HEK293 (cell line): ENCODE data around the gene SF3B4.

Experiments
- CTCF ChIA-PET: fragments of 350-600 bp; formaldehyde crosslinking; extraction: SDS; loops from one replicate; lab custom pipeline; 2021; ENCODE audit warnings: antibody characterized with exemption; lab: Yijun Ruan, JAX
- POLR2A ChIA-PET: fragments of 300-600 bp; formaldehyde crosslinking; extraction: SDS; loops from one replicate; lab custom pipeline; 2020; ENCODE audit warnings: antibody characterized with exemption, inconsistent platforms; lab: Yijun Ruan, JAX
- H3K27ac ChIP-seq: fragments of 200-500 bp; sonication (Bioruptor generic); 2 replicates; pipeline ENCODE4 v1.5.1; 2014; ENCODE audit warnings: low read depth, low read length, control low read depth, inconsistent platforms; ENCODE audit errors: extremely low read depth
- H3K36me3 ChIP-seq, 2 experiments: fragments of 200-500 bp in 1 of 2; sonication (Bioruptor generic) in 1 of 2; 1 replicate in 1 of 2; 2 replicates in 1 of 2; pipeline ENCODE4 v1.5.1; 2014 to 2017; ENCODE audit warnings: inconsistent platforms in 2 of 2, low read length in 2 of 2; ENCODE audit not compliant: control insufficient read depth in 2 of 2, insufficient read depth in 1 of 2
- H3K4me1 ChIP-seq: fragments of 200-500 bp; sonication (Bioruptor generic); 2 replicates; pipeline ENCODE4 v1.5.1; 2014; ENCODE audit warnings: mild to moderate bottlenecking, low read length, inconsistent platforms; ENCODE audit not compliant: control insufficient read depth, insufficient read depth
- H3K4me3 ChIP-seq: 2 replicates; pipeline ENCODE4 v1.5.1; 2011; ENCODE audit warnings: low read depth, mild to moderate bottlenecking, control low read depth, low read length, moderate library complexity
- H3K9me3 ChIP-seq: fragments of 200-500 bp; sonication (Bioruptor generic); 2 replicates; pipeline ENCODE4 v1.5.1; 2014; ENCODE audit warnings: low read depth, low read length, inconsistent platforms; ENCODE audit not compliant: control insufficient read depth, insufficient read depth
- GLIS1 ChIP-seq: fragments of 450-650 bp; formaldehyde crosslinking; IDR thresholded peaks from 2 replicates; pipeline ENCODE4 v1.5.1; 2016; ENCODE audit warnings: missing biosample characterization, missing genetic modification characterization
- HOXA7 ChIP-seq: sonication (generic); formaldehyde crosslinking; IDR thresholded peaks from 2 replicates; pipeline ENCODE4 v1.8.1; 2022; ENCODE audit warnings: missing genetic modification reagents, borderline replicate concordance
- IKZF3 ChIP-seq: fragments of 450-650 bp; IDR thresholded peaks from 2 replicates; pipeline ENCODE4 v1.5.0; 2018; ENCODE audit warnings: missing biosample characterization, mild to moderate bottlenecking, missing genetic modification characterization, moderate library complexity
- KLF17 ChIP-seq: fragments of 450-650 bp; formaldehyde crosslinking; IDR thresholded peaks from 2 replicates; pipeline ENCODE4 v1.5.1; 2016; ENCODE audit warnings: missing biosample characterization, missing genetic modification characterization
- MZF1 ChIP-seq: fragments of 450-650 bp; formaldehyde crosslinking; IDR thresholded peaks from 2 replicates; pipeline ENCODE4 v1.5.1; 2017; ENCODE audit warnings: missing biosample characterization, missing genetic modification characterization, borderline replicate concordance
- SALL2 ChIP-seq: fragments of 450-650 bp; formaldehyde crosslinking; IDR thresholded peaks from 2 replicates; pipeline ENCODE4 v1.5.0; 2017; ENCODE audit warnings: missing biosample characterization, mild to moderate bottlenecking, missing genetic modification characterization, borderline replicate concordance
- SCRT2 ChIP-seq: fragments of 450-650 bp; formaldehyde crosslinking; IDR thresholded peaks from 2 replicates; pipeline ENCODE4 v1.5.1; 2016; ENCODE audit warnings: missing biosample characterization, missing genetic modification characterization
- SP2 ChIP-seq: fragments of 450-650 bp; formaldehyde crosslinking; IDR thresholded peaks from 2 replicates; pipeline ENCODE4 v1.5.1; 2016; ENCODE audit warnings: missing biosample characterization, missing genetic modification characterization
- ZBTB10 ChIP-seq: fragments of 450-650 bp; formaldehyde crosslinking; IDR thresholded peaks from 2 replicates; pipeline ENCODE4 v1.5.1; 2016; ENCODE audit warnings: missing biosample characterization, missing genetic modification characterization
- ZNF10 ChIP-seq: fragments of 450-650 bp; formaldehyde crosslinking; IDR thresholded peaks from 2 replicates; pipeline ENCODE4 v1.5.1; 2017; ENCODE audit warnings: missing biosample characterization, missing genetic modification characterization
- ZNF132 ChIP-seq: fragments of 450-650 bp; formaldehyde crosslinking; IDR thresholded peaks from 2 replicates; pipeline ENCODE4 v1.5.1; 2017; ENCODE audit warnings: missing biosample characterization, missing genetic modification characterization, borderline replicate concordance
- ZNF184 ChIP-seq: fragments of 450-650 bp; IDR thresholded peaks from 2 replicates; pipeline ENCODE4 v1.5.1; 2018; ENCODE audit warnings: missing biosample characterization, mild to moderate bottlenecking, missing genetic modification characterization
- ZNF223 ChIP-seq: fragments of 450-650 bp; formaldehyde crosslinking; IDR thresholded peaks from 2 replicates; pipeline ENCODE4 v1.5.1; 2016; ENCODE audit warnings: missing biosample characterization, missing genetic modification characterization
- ZNF26 ChIP-seq: fragments of 450-650 bp; formaldehyde crosslinking; IDR thresholded peaks from 2 replicates; pipeline ENCODE4 v1.5.1; 2016; ENCODE audit warnings: missing biosample characterization, missing genetic modification characterization
- ZNF394 ChIP-seq: fragments of 450-650 bp; formaldehyde crosslinking; IDR thresholded peaks from 2 replicates; pipeline ENCODE4 v1.5.1; 2016; ENCODE audit warnings: missing biosample characterization, missing genetic modification characterization, mild to moderate bottlenecking, moderate library complexity, borderline replicate concordance
- ZNF423 ChIP-seq: fragments of 450-650 bp; formaldehyde crosslinking; IDR thresholded peaks from 2 replicates; pipeline ENCODE4 v1.5.1; 2016; ENCODE audit warnings: missing biosample characterization, missing genetic modification characterization
- ZNF426 ChIP-seq: fragments of 450-650 bp; formaldehyde crosslinking; IDR thresholded peaks from 2 replicates; pipeline ENCODE4 v1.5.1; 2017; ENCODE audit warnings: missing biosample characterization, missing genetic modification characterization, mild to moderate bottlenecking, inconsistent platforms, moderate library complexity
- ZNF501 ChIP-seq: fragments of 450-650 bp; formaldehyde crosslinking; IDR thresholded peaks from 2 replicates; pipeline ENCODE4 v1.5.1; 2016; ENCODE audit warnings: missing biosample characterization, missing genetic modification characterization
- ZNF530 ChIP-seq: fragments of 450-650 bp; formaldehyde crosslinking; IDR thresholded peaks from 2 replicates; pipeline ENCODE4 v1.5.1; 2016; ENCODE audit warnings: low read depth, missing biosample characterization, missing genetic modification characterization
- ZNF670 ChIP-seq: fragments of 450-650 bp; formaldehyde crosslinking; IDR thresholded peaks from 2 replicates; pipeline ENCODE4 v1.5.1; 2016; ENCODE audit warnings: missing biosample characterization, missing genetic modification characterization, low read depth
- ZNF701 ChIP-seq: fragments of 450-650 bp; formaldehyde crosslinking; IDR thresholded peaks from 2 replicates; pipeline ENCODE4 v1.5.1; 2016; ENCODE audit warnings: missing biosample characterization, missing genetic modification characterization
- ZNF704 ChIP-seq: fragments of 450-650 bp; formaldehyde crosslinking; IDR thresholded peaks from 2 replicates; pipeline ENCODE4 v1.5.1; 2016; ENCODE audit warnings: missing biosample characterization, missing genetic modification characterization
- ZNF747 ChIP-seq: fragments of 450-650 bp; formaldehyde crosslinking; IDR thresholded peaks from 2 replicates; pipeline ENCODE4 v1.5.1; 2016; ENCODE audit warnings: missing biosample characterization, missing genetic modification characterization
- ZSCAN18 ChIP-seq: fragments of 450-650 bp; formaldehyde crosslinking; IDR thresholded peaks from 2 replicates; pipeline ENCODE4 v1.5.1; 2016; ENCODE audit warnings: missing biosample characterization, missing genetic modification characterization
- ZSCAN30 ChIP-seq: fragments of 450-650 bp; IDR thresholded peaks from 2 replicates; pipeline ENCODE4 v1.5.1; 2018; ENCODE audit warnings: missing biosample characterization, mild to moderate bottlenecking, missing genetic modification characterization, moderate library complexity

The SF3B4 gene

GRCh38 chr1:149884433-149885338 is 42.9 kb downstream of the SF3B4 start (continued):
- TF ChIP-seq ZSCAN30 (tag by site-specific recombination) (peak; percentile 5; the same call in 1 of the 2 replicates), GLIS1 (no peak), ZNF423 (tag by site-specific recombination) (no peak), ZNF184 (tag by site-specific recombination) (no peak), IKZF3 (tag by site-specific recombination) (no peak; the same call in 1 of the 2 replicates), ZBTB10 (tag by site-specific recombination) (no peak), HOXA7 (CRISPR knock-in tag) (no peak), SP2 (tag by site-specific recombination) (peak; percentile 64)

GRCh38 chr1:149883598-149884247 is 43.9 kb downstream of the SF3B4 start:
- TF ChIP-seq ZNF426 (tag by site-specific recombination): no peak
- TF ChIP-seq ZNF530 (tag by site-specific recombination): no peak
- no peak for TF ChIP-seq KLF17 (tag by site-specific recombination)
- no peak for TF ChIP-seq SALL2
- no peak for TF ChIP-seq ZNF394
- TF ChIP-seq ZNF670 (tag by site-specific recombination): no peak
- no peak for TF ChIP-seq ZNF704
- no peak for TF ChIP-seq MZF1
- no peak for TF ChIP-seq ZNF132 (tag by site-specific recombination)
- TF ChIP-seq ZNF501 (tag by site-specific recombination): no peak
- no peak for TF ChIP-seq ZNF26 (tag by site-specific recombination)
- TF ChIP-seq ZNF223: no peak
- no peak for TF ChIP-seq ZNF10 (tag by site-specific recombination)
- no peak for TF ChIP-seq ZSCAN18 (tag by site-specific recombination)
- TF ChIP-seq IKZF3 (tag by site-specific recombination): no peak
- no peak for TF ChIP-seq ZNF747 (tag by site-specific recombination)
- no peak for TF ChIP-seq SCRT2
- no peak for TF ChIP-seq ZNF701 (tag by site-specific recombination)
- Histone ChIP-seq H3K4me3 (no peak overlapping the region), H3K9me3 (no peaks in the 10 kb centered on the region), H3K4me1 (0 out of 2 replicates have a peak, but pooled peaks cover 2% of the 10 kb centered on the region), H3K36me3 (no peaks in the 10 kb centered on the region), H3K27ac (no peak overlapping the region)
- POLR2A ChIA-PET: interaction anchor here (1.1 kb wide), 1 partner anchor 103 kb away, joined by 3 read pairs; no protein-coding TSS in a partner anchor
- CTCF ChIA-PET: interaction anchor here (1.1 kb wide), 1 partner anchor 303 kb away, joined by 4 read pairs; no protein-coding TSS in a partner anchor
